OCI-LY7 (cell line): ENCODE data around the gene UPK3A. TPM values are rescaled to one million over a fixed set of nuclear protein-coding genes. Genes with fewer than 3 reads are reported as not detected.

ENCODE experiments used
- BruUV-seq: library from RNA; stranded (reverse); fragments of 400-500 nt; replicated peaks from 2 replicates; lab custom pipeline; 2021; lab: Mats Ljungman, UMichigan
- CTCF ChIA-PET: fragments of 300-600 bp; sonication (Branson Sonifier 250); formaldehyde crosslinking; loops from one replicate; lab custom pipeline; 2022; ENCODE audit warnings: antibody characterized with exemption; ENCODE audit not compliant: unreplicated experiment; lab: Charles Lee
- POLR2A ChIA-PET: fragments of 300-600 bp; sonication (Branson Sonifier 250); formaldehyde crosslinking; loops from one replicate; lab custom pipeline; 2022; ENCODE audit warnings: antibody characterized with exemption; lab: Charles Lee
- DNase-seq: peaks from one replicate; pipeline ENCODE4 v3.0.0-alpha.2; 2015; ENCODE audit warnings: low spot score
- H2AFZ ChIP-seq: fragments of 200-600 bp; sonication (generic), shearing (Covaris generic); 2 replicates; pipeline ENCODE4 v1.6.1; 2014; ENCODE audit warnings: mild to moderate bottlenecking, antibody characterized with exemption, low read length, moderate library complexity
- H3K27ac ChIP-seq: fragments of 200-600 bp; sonication (generic); 2 replicates; pipeline ENCODE4 v1.5.1; 2014; ENCODE audit warnings: mixed run types, low read depth, mild to moderate bottlenecking, moderate library complexity, low read length, inconsistent platforms; ENCODE audit not compliant: poor library complexity, severe bottlenecking
- H3K36me3 ChIP-seq: fragments of 200-600 bp; sonication (generic); 2 replicates; pipeline ENCODE4 v1.6.1; 2014; ENCODE audit warnings: mild to moderate bottlenecking, antibody characterized with exemption, low read length, moderate library complexity, mixed read lengths; ENCODE audit not compliant: insufficient read depth
- H3K4me1 ChIP-seq: fragments of 200-600 bp; sonication (generic); 2 replicates; pipeline ENCODE4 v1.5.1; 2014; ENCODE audit warnings: mild to moderate bottlenecking, low read length; ENCODE audit not compliant: insufficient read depth, poor library complexity, severe bottlenecking
- H3K4me2 ChIP-seq: fragments of 200-600 bp; sonication (generic); 2 replicates; pipeline ENCODE4 v1.6.1; 2014; ENCODE audit warnings: mild to moderate bottlenecking, low read length
- H3K4me3 ChIP-seq: fragments of 200-600 bp; sonication (generic); 2 replicates; pipeline ENCODE4 v1.5.1; 2014; ENCODE audit warnings: mild to moderate bottlenecking, low read depth, low read length; ENCODE audit not compliant: poor library complexity, severe bottlenecking
- H3K79me2 ChIP-seq: fragments of 200-600 bp; sonication (generic); 2 replicates; pipeline ENCODE4 v1.6.1; 2016; ENCODE audit warnings: low read depth, mild to moderate bottlenecking, low read length, moderate library complexity, mixed read lengths; ENCODE audit not compliant: insufficient read depth
- H3K9me2 ChIP-seq: fragments of 200-600 bp; sonication (generic); 2 replicates; pipeline ENCODE4 v1.6.1; 2016; ENCODE audit warnings: mild to moderate bottlenecking, low read length, mixed read lengths; ENCODE audit not compliant: insufficient read depth
- H3K9me3 ChIP-seq: fragments of 200-600 bp; sonication (generic); 2 replicates; pipeline ENCODE4 v1.6.1; 2014; ENCODE audit warnings: mild to moderate bottlenecking, mixed run types, low read length, mixed read lengths
- H4K20me1 ChIP-seq: fragments of 200-600 bp; sonication (generic); 2 replicates; pipeline ENCODE4 v1.6.1; 2014; ENCODE audit warnings: mild to moderate bottlenecking, antibody characterized with exemption, low read length, moderate library complexity, mixed read lengths; ENCODE audit not compliant: insufficient read depth
- EZH2phosphoT487 ChIP-seq: fragments of 200-600 bp; sonication (generic); IDR thresholded peaks from 2 replicates; pipeline ENCODE4 v1.6.1; 2018; ENCODE audit warnings: low read depth, borderline replicate concordance, mild to moderate bottlenecking, mixed run types, antibody characterized with exemption, low read length, moderate library complexity, mixed read lengths
- intact Hi-C: fragments of 100-400 bp; cut with micrococcal nuclease; formaldehyde crosslinking; loops from one replicate; pipeline ENCODE4 v1.10.0; 2022; ENCODE audit not compliant: unreplicated experiment
- total RNA-seq, 2 experiments: library from RNA; depleted of rRNA in 1 of 2; stranded (reverse); fragments of >200 nt in 1 of 2; shearing (Covaris generic) in 1 of 2; gene quantifications; 2 replicates each; pipeline ENCODE4 v1.2.3, GENCODE V29; 2014 to 2022
- TF ChIP-seq, protein P1 (sequence below): fragments of 200-600 bp; sonication (generic); conservative IDR thresholded peaks from 2 replicates; pipeline ENCODE4 v1.5.1; 2014; ENCODE audit warnings: mild to moderate bottlenecking, antibody characterized with exemption, low read length, moderate library complexity, mixed read lengths

UPK3A gene
- total RNA-seq, 2 experiments from 2014 or later, result not detected

DNA sequence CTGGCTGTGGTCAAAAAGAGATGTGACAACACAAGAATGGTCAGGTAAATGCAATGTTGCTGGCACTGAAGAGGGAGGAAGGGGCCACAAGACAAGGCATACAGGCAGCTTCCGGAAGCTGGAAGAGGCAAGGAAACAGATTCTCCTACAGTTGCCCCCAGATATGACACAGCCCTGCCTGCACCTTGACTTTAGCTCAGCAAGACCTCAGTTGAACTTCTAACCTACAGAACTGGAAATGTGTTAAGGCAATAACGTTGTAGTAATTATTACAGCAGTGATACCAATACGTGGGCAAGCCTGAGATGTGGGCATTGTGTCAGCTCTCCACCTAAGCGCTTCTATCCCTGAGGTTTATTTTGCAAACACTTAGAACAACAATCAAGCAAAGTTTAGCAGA, 39.8 kb upstream of the UPK3A start:
- H3K4me2 ChIP-seq, result peak overlapping the region; percentile 33; the same call in 1 of the 2 replicates
- H3K9me3 ChIP-seq, result no peaks in the 10 kb centered on the region
- peak overlapping the region; percentile 37 for H3K27ac ChIP-seq
- BruUV-seq, result no TSS peak
- POLR2A ChIA-PET, result no interaction called here
- intact Hi-C loops, result no loop called here
- no peak overlapping the region for H3K4me3 ChIP-seq
- H3K36me3 ChIP-seq, result no peaks in the 10 kb centered on the region
- no peaks in the 10 kb centered on the region for H3K9me2 ChIP-seq
- peaks cover 71% of the 10 kb centered on the region for H3K4me1 ChIP-seq
- TF ChIP-seq, protein P1, sequence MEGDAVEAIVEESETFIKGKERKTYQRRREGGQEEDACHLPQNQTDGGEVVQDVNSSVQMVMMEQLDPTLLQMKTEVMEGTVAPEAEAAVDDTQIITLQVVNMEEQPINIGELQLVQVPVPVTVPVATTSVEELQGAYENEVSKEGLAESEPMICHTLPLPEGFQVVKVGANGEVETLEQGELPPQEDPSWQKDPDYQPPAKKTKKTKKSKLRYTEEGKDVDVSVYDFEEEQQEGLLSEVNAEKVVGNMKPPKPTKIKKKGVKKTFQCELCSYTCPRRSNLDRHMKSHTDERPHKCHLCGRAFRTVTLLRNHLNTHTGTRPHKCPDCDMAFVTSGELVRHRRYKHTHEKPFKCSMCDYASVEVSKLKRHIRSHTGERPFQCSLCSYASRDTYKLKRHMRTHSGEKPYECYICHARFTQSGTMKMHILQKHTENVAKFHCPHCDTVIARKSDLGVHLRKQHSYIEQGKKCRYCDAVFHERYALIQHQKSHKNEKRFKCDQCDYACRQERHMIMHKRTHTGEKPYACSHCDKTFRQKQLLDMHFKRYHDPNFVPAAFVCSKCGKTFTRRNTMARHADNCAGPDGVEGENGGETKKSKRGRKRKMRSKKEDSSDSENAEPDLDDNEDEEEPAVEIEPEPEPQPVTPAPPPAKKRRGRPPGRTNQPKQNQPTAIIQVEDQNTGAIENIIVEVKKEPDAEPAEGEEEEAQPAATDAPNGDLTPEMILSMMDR, result no peak
- TF ChIP-seq EZH2phosphoT487, result no peak
- CTCF ChIA-PET, result no interaction called here
- H2AFZ ChIP-seq, result no peak overlapping the region
- no peak for DNase-seq
- H4K20me1 ChIP-seq, result no peaks in the 10 kb centered on the region
- peaks cover 5% of the 10 kb centered on the region for H3K79me2 ChIP-seq

DNA sequence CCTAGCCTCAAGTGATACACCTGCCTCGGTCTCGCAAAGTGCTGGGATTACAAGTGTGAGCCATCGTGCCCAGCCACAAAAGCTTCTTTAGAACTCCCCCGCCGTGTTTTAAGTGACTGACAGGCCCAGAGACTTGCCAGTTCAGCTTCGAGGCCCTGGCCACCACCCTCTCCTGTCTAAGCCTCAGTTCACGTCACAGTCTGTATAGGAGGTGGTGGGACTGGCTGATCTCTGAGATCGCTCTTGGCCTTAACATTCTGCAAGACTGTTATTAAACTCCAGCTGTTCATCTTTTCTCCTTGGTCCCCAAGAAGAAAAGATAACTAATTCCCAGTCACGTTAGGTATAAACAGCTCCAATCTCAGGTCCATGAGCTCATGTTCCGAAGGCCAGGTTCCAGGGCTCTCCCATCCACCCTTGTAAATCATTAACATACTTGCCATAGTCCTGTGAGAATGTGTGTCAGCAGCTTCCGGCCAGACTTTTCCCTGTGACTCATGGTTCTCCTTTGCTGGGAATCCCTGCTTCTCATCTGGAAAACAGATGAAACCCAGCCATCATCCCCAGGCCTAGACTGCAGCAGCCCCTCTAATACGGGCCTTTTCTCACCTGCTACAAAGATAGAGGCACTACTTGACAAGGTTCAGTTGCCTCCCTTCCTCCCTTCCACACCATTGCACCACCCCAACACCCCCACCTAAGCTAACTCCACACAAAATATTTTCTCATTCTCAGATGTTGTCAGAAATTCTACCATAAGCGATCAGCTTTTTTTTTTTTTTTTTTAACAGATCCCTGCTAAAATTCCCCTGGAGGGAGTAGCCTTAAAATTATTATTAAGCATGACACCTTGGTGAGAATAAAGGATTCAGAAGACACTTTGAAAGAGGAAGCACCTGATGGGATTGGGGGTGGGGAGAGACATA, 38.4 kb upstream of the UPK3A start:
- TSS peak; percentile 71 for BruUV-seq
- H3K4me2 ChIP-seq, result peak overlapping the region; percentile 74

More for the DNA sequence above, 38.4 kb upstream of the UPK3A start:
- ChIA-PET CTCF (interaction anchor here (0.6 kb wide), 1 partner anchor 17 kb away, joined by 3 read pairs; no protein-coding TSS in a partner anchor), POLR2A (interaction anchor here (0.5 to 2.1 kb wide), 7 partner anchors 9 to 1401 kb away, joined by 3 to 8 read pairs (median 3); no protein-coding TSS in a partner anchor)
- H3K4me3 ChIP-seq, result peak overlapping the region; percentile 48
- no peak for TF ChIP-seq EZH2phosphoT487
- TF ChIP-seq, protein P1, result no peak
- H3K27ac ChIP-seq, result peak overlapping the region; percentile 97
- H2AFZ ChIP-seq, result no peak overlapping the region; the same call in 1 of the 2 replicates
- H3K9me2 ChIP-seq, result no peaks in the 10 kb centered on the region
- intact Hi-C loops, result no loop called here
- H3K79me2 ChIP-seq, result no peaks in the 10 kb centered on the region
- DNase-seq, result no peak
- no peaks in the 10 kb centered on the region for H3K36me3 ChIP-seq
- peaks cover 70% of the 10 kb centered on the region for H3K4me1 ChIP-seq
- H3K9me3 ChIP-seq, result no peaks in the 10 kb centered on the region
- H4K20me1 ChIP-seq, result no peaks in the 10 kb centered on the region
